Activated T-helper 9 cell treated with anti-CD3 and anti-CD28 coated beads, Interleukin-2, amount 50 U/mL, for 16 hours (primary cell): ENCODE data around the gene PDIA4.
"Not testable (repeated sequence)": the region's sequence is repeated elsewhere in the genome, so short reads cannot be mapped to it uniquely, and the experiment has no call there.

ENCODE experiments used
- DNase-seq: peaks from one replicate; pipeline ENCODE4 v3.0.0-alpha.2; 2020; ENCODE audit warnings: low read depth

The PDIA4 gene

GRCh38 chr7:149028346-149029109 is at the start of gene PDIA4:
Gene PDIA4, minus strand, starts transcription at chr7:149028505. Its CDS starts 97 bp downstream, at chr7:149028408.
- peak; percentile 100 for DNase-seq

GRCh38 chr7:149077594-149077993 is 49.3 kb upstream of the PDIA4 start:
- DNase-seq, result no peak

GRCh38 chr7:149075286-149075685 is 47.0 kb upstream of the PDIA4 start:
- DNase-seq, result no peak

- DNase-seq, result no peak
These were observed 46.0 kb upstream of the PDIA4 start for GRCh38 chr7:149074116-149074885.

- no peak for DNase-seq
These were observed 44.1 kb upstream of the PDIA4 start for GRCh38 chr7:149072438-149072775.

- peak; percentile 43 for DNase-seq
These were observed 43.5 kb upstream of the PDIA4 start for GRCh38 chr7:149071641-149072437.

GRCh38 chr7:149071182-149071635 is 42.9 kb upstream of the PDIA4 start:
- DNase-seq, result no peak

- DNase-seq, result no peak
These were observed 42.2 kb upstream of the PDIA4 start for GRCh38 chr7:149070372-149071125.

GRCh38 chr7:149067869-149068268 is 39.6 kb upstream of the PDIA4 start:
- DNase-seq, result no peak

- DNase-seq, result no peak
These were observed 35.2 kb upstream of the PDIA4 start for GRCh38 chr7:149063476-149063875.

- DNase-seq, result not testable (repeated sequence)
These were observed 34.1 kb upstream of the PDIA4 start for GRCh38 chr7:149062217-149062899.

GRCh38 chr7:149060156-149060555 is 31.9 kb upstream of the PDIA4 start:
- DNase-seq, result no peak

- DNase-seq, result no peak
These were observed 25.6 kb upstream of the PDIA4 start for GRCh38 chr7:149053885-149054284.

- no peak for DNase-seq
These were observed 25.1 kb upstream of the PDIA4 start for GRCh38 chr7:149053384-149053783.

GRCh38 chr7:149050941-149051340 is 22.6 kb upstream of the PDIA4 start:
- no peak for DNase-seq

- DNase-seq, result no peak
These were observed 20.5 kb upstream of the PDIA4 start for GRCh38 chr7:149048805-149049204.

GRCh38 chr7:149046416-149046815 is 18.1 kb upstream of the PDIA4 start:
- DNase-seq, result no peak

- DNase-seq, result no peak
These were observed 15.6 kb upstream of the PDIA4 start for GRCh38 chr7:149043936-149044335.

- no peak for DNase-seq
These were observed 13.0 kb upstream of the PDIA4 start for GRCh38 chr7:149041350-149041749.

GRCh38 chr7:149038641-149039040 is 10.3 kb upstream of the PDIA4 start:
- not testable (repeated sequence) for DNase-seq

- DNase-seq, result no peak
These were observed 8.4 kb upstream of the PDIA4 start for GRCh38 chr7:149036676-149037075.
